ENCODE results near the gene LGALS1.
A peak's percentile ranks its signal among the peaks of the same experiment; 100 is the strongest.
"Not testable (repeated sequence)": the region's sequence is repeated elsewhere in the genome, so short reads cannot be mapped to it uniquely, and the experiment has no call there.

LGALS1 gene

GRCh38 chr22:37717746-37718305 lies 42.4 kb downstream of the LGALS1 start:
- H3K4me3 Mint-ChIP-seq; H3K4me1 Mint-ChIP-seq (ENCODE audit: low read depth); H3K9me3 Mint-ChIP-seq; H3K27ac Mint-ChIP-seq; H3K27me3 Mint-ChIP-seq; intact Hi-C loops (cut with micrococcal nuclease): not testable (repeated sequence)
- H3K36me3 Mint-ChIP-seq (ENCODE audit: low read depth), result peaks cover 14% of the 10 kb centered on the region

- intact Hi-C loops (cut with micrococcal nuclease), result no loop called here
- Mint-ChIP-seq H3K36me3 (ENCODE audit: low read depth) (peaks cover 6% of the 10 kb centered on the region), H3K4me3 (no peak overlapping the region), H3K27me3 (no peaks in the 10 kb centered on the region), H3K27ac (peak overlapping the region; percentile 0), H3K4me1 (ENCODE audit: low read depth) (peaks cover 9% of the 10 kb centered on the region), H3K9me3 (no peaks in the 10 kb centered on the region)
Measured at GRCh38 chr22:37725551-37726240, 50.3 kb downstream of the LGALS1 start.

GRCh38 chr22:37726241-37726887 lies 50.9 kb downstream of the LGALS1 start:
- H3K4me3 Mint-ChIP-seq, result no peak overlapping the region
- H3K9me3 Mint-ChIP-seq, result no peaks in the 10 kb centered on the region
- peaks cover 14% of the 10 kb centered on the region for H3K4me1 Mint-ChIP-seq (ENCODE audit: low read depth)
- H3K27ac Mint-ChIP-seq, result no peak overlapping the region
- no peaks in the 10 kb centered on the region for H3K27me3 Mint-ChIP-seq
- intact Hi-C loops (cut with micrococcal nuclease), result no loop called here
- H3K36me3 Mint-ChIP-seq (ENCODE audit: low read depth), result peaks cover 6% of the 10 kb centered on the region

GRCh38 chr22:37728620-37729019 lies 53.2 kb downstream of the LGALS1 start:
- H3K27me3 Mint-ChIP-seq, result no peaks in the 10 kb centered on the region
- H3K4me3 Mint-ChIP-seq, result no peak overlapping the region
- no peaks in the 10 kb centered on the region for H3K9me3 Mint-ChIP-seq
- intact Hi-C loops (cut with micrococcal nuclease), result no loop called here
- peaks cover 2% of the 10 kb centered on the region for H3K36me3 Mint-ChIP-seq (ENCODE audit: low read depth)
- peak overlapping the region; percentile 63 for H3K27ac Mint-ChIP-seq
- peaks cover 23% of the 10 kb centered on the region for H3K4me1 Mint-ChIP-seq (ENCODE audit: low read depth)
